ENCODE results near the gene STAT6.
"Not testable (repeated sequence)": the region's sequence is repeated elsewhere in the genome, so short reads cannot be mapped to it uniquely, and the experiment has no call there.

The STAT6 gene

DNA sequence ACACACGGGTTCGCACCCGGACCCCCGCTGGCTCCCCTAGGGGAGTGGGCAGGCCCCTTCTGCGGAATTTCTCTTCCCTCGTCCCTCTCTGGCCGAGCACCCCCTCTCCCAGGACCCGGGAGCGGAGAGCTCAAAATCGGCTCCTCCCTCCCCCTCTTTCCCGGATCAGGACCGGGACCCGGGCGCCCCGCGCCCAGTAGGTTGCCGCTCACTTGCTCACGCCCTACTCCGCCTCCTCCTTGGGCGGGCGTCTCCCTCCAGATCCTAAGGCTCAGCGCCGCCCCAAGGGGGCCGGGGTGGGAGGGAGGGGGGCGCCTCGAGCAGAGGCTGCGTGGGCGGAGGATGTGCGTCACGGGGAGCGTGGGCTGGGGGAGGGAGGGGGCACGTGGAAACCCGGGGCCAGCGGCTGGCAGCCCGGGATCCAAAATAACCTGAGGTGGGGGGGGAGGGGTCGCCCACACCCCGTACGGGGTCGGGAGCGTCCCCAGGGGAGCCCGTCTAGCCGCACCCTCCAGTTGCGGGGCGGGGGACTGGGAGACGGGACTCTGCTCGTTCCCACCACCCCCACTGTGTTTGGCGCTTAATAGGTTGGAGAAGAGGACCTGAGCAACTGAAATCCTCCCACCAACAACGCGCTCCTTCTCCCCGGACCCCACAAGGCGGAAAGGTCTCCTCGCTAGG lies 24.0 kb downstream of the STAT6 start:
- TF ChIP-seq, protein P1, sequence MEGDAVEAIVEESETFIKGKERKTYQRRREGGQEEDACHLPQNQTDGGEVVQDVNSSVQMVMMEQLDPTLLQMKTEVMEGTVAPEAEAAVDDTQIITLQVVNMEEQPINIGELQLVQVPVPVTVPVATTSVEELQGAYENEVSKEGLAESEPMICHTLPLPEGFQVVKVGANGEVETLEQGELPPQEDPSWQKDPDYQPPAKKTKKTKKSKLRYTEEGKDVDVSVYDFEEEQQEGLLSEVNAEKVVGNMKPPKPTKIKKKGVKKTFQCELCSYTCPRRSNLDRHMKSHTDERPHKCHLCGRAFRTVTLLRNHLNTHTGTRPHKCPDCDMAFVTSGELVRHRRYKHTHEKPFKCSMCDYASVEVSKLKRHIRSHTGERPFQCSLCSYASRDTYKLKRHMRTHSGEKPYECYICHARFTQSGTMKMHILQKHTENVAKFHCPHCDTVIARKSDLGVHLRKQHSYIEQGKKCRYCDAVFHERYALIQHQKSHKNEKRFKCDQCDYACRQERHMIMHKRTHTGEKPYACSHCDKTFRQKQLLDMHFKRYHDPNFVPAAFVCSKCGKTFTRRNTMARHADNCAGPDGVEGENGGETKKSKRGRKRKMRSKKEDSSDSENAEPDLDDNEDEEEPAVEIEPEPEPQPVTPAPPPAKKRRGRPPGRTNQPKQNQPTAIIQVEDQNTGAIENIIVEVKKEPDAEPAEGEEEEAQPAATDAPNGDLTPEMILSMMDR (IDR thresholded peaks at IDR 0.05; ENCODE audit: extremely low read depth, missing control alignments) = no peak
- peak; percentile 80 for DNase-seq (ENCODE audit: low spot score)

DNA sequence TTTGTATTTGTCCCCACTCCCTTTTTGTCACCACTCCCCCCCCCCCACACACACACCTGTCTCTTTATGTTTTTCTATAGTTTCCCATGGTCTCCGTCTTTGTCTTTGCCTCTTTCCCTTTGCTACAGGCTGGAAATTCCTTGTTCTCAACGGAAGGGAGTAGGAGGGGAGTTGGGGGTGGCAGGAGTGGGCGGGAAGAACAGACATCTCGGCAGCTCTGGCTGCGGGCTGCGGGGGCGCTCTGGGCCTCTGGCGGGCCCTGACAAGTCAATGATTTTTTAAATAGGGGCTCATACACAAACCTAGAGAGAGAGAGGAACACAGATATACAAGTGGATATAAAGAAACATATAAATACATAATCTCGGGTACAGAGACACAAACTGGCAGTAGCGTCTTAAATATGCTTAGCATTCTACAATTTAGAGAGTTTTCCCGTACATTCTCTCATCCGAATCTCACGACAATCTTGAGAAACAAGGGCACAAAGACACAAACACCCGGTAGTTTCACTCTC lies 24.6 kb downstream of the STAT6 start:
- TF ChIP-seq, protein P1 (IDR thresholded peaks at IDR 0.05; ENCODE audit: extremely low read depth, missing control alignments) = peak; percentile 49
- DNase-seq (ENCODE audit: low spot score) = peak; percentile 40

DNA sequence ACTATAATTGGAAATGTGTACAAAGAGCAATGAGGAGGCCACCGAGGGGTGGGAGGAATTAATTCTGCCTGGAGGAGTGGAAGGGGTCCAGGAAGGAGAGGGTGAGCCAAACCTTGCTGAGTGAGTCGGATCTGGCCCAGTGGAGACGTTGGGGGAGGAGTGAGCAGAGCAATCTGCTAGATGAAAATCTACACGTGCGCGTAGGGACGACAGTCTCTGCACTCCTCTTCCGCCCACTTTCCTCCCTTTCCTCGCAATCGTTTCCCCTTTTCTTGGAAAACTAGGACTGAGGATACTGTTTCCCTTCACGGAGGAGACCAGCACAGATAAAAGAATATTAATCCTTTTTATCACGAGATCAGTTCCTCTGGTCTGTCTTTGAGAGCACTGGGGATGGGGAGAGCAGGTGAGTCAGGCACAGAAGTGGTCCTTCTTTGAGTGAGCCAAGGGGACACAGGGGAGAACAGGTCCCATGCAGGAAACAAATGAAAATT lies 25.1 kb downstream of the STAT6 start:
- no peak for DNase-seq (ENCODE audit: low spot score)
- TF ChIP-seq, protein P1 (IDR thresholded peaks at IDR 0.05; ENCODE audit: extremely low read depth, missing control alignments) = no peak

DNA sequence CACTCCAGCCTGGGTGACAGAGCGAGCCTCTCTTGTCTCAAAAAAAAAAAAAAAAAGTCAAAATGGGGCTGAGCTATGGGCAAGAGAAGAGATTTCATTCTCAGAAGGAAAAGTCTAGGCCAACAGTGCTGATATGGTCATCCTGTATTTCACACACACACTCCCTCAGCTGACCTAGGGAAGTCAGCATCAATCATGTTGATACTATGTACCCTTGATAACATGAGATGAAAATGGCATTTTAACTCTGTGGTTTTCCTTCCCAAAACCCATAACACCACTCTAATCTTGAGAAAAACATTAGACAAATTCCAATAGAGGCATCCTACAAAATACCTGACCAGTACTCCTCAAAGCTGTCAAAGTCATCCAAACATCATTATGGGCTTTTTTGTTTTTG lies 30.3 kb downstream of the STAT6 start:
- no peak for DNase-seq (ENCODE audit: low spot score)
- TF ChIP-seq, protein P1 (IDR thresholded peaks at IDR 0.05; ENCODE audit: extremely low read depth, missing control alignments) = no peak

DNA sequence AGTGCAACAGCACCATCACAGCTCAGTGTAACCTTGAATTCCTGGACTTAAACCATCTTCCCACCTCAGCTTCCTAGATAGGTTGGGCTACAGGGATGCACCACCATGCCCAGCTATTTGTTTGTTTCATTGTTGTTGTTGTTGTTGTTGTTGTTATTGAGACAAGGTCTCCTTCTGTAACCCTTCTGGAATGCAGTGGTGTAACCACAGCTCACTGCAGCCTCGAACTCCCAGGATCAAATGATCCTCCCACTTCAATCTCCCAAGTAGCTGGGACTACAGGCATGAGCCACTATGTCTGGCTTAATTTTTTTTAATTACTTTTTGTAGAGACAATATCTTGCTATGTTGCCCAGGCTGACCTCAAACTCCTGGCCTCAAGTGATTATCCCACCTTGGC lies 31.3 kb downstream of the STAT6 start:
- TF ChIP-seq, protein P1 (IDR thresholded peaks at IDR 0.05; ENCODE audit: extremely low read depth, missing control alignments) = no peak
- no peak for DNase-seq (ENCODE audit: low spot score)

DNA sequence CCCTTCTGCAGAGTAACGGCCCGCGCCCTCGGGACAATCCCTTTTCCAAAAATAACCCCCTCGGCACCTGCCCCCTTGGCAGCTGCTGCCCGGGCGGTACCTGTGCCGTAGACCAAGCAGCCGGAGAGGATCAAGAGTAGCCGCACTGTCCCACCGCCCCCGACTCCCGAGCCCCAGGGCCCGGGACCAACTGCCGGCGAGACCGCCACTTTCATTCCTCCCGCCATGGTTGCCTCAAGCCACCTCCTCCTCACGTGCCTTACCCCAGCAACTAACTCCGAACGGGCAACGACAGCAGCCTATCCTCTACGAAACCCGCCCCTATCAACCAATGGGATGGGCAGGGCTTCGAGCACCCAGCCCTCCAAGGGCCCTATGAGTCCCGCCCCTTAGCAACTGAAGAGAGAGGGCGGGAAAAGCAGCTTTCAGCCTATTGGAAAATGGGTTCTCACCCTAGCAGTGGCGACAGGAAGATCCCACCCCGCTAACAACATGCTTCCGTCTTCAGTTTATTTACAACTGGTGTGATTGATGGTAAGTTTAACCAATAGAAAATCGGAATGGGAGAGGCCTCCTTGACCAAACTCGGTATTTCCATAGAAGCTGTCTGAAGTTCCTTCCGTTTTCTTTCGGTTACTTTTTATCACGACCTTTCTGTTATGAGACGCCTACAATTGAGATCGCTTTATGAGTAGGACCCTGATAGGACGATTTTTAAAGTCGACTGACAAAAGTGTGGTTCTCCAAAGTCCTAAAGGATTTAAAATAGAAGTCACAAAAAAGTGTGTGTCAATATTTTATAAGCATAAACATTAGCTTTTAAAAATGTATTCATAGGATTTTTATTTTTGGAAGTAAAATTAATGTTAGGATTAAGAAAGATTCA lies 32.4 kb downstream of the STAT6 start, which contains the start of gene NEMP1:
NEMP1 (minus strand) TSS at position 273 of the 886 bp plus-strand sequence; CDS start at position 227, 46 bp downstream.
- TF ChIP-seq, protein P1 (IDR thresholded peaks at IDR 0.05; ENCODE audit: extremely low read depth, missing control alignments) = no peak
- DNase-seq (ENCODE audit: low spot score) = peak; percentile 90

DNA sequence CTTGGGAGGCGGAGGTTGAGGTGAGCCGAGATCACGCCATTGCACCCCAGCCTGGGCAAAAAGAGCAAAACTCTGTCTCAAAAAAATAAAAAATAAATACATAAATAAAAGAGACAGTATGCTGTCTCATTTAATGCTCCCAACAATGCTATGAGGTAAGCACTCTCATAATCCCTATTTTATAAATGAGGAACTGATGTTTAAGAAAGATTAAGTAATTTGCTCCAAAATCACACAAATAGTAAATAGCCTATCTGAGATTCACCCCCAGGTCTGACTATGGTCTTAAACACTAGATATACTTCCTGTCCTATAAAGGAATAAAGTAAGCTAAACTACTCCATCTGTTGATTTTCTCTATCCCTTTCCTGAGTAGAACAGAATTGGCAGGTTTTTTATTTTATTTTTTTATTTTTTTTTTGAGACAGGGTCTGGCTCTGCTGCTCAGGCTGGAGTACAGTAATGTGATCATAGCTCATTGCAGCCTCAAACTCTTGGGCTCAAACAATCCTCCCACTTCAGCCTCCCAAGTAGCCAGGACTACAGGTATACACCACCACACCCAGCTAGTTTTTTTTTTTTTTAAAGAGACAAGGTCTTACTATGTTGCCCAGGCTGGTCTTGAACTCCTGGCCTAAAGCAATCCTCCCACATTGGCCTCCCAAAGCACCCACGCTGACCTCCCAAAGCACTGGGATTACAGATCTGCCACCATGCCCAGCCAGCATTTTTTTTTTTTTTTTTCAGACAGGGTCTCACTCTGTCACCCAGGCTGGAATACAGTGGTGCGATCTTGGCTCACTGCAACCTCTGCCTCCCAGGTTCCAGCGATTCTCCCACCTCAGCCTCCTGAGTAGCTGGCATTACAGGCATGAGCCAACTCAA lies 37.4 kb downstream of the STAT6 start:
- DNase-seq (ENCODE audit: low spot score) = not testable (repeated sequence)
